Tibial nerve (tissue), 4 donors: ENCODE data around the gene PCBP3.

Experiments used
- CTCF ChIP-seq, 5 experiments: fragments of 200-600 bp in 3 of 5; fragments of 450-650 bp in 2 of 5; sonication (generic) in 3 of 5; IDR thresholded peaks; one replicate each; pipeline ENCODE4 v1.5.1; 2016 to 2019; ENCODE audit warnings: antibody characterized with exemption in 5 of 5, mild to moderate bottlenecking in 3 of 5, moderate library complexity in 2 of 5
- EP300 ChIP-seq, 2 donors: sonication (generic); formaldehyde crosslinking; IDR thresholded peaks; one replicate each; pipeline ENCODE4 v1.6.1; 2017; ENCODE audit warnings: antibody characterized with exemption in 2 of 2, mild to moderate bottlenecking in 1 of 2
- POLR2A ChIP-seq, 2 donors: fragments of 450-650 bp; IDR thresholded peaks; one replicate each; pipeline ENCODE4 v1.6.1; 2017; ENCODE audit warnings: antibody characterized with exemption in 2 of 2, mild to moderate bottlenecking in 2 of 2, moderate library complexity in 2 of 2

- TF ChIP-seq EP300 (IDR thresholded peaks at IDR 0.05) (no peak), CTCF (IDR thresholded peaks at IDR 0.05) (no peak), POLR2A (IDR thresholded peaks at IDR 0.05) (no peak)
These were observed 120.0 kb downstream of the PCBP3 start for GRCh38 chr21:45763506-45763905.
